HEK293 (cell line): Measurements from ENCODE around the gene EDIL3.

Experiments
- ZNF175 ChIP-seq: fragments of 450-650 bp; formaldehyde crosslinking; IDR thresholded peaks from 2 replicates; pipeline ENCODE4 v1.5.1; 2016; ENCODE audit warnings: missing biosample characterization, missing genetic modification characterization
- ZNF19 ChIP-seq: fragments of 450-650 bp; formaldehyde crosslinking; IDR thresholded peaks from 2 replicates; pipeline ENCODE4; 2016; ENCODE audit warnings: missing biosample characterization, missing genetic modification characterization, low read depth
- ZNF621 ChIP-seq: fragments of 450-650 bp; formaldehyde crosslinking; IDR thresholded peaks from 2 replicates; pipeline ENCODE4 v1.5.1; 2017; ENCODE audit warnings: missing biosample characterization, missing genetic modification characterization
- TF ChIP-seq, protein P1 (sequence below): fragments of 450-650 bp; formaldehyde crosslinking; IDR thresholded peaks from 2 replicates; pipeline ENCODE4 v1.5.1; 2017; ENCODE audit warnings: missing biosample characterization, missing genetic modification characterization
- TF ChIP-seq, protein P2 (sequence below): fragments of 450-650 bp; formaldehyde crosslinking; IDR thresholded peaks from 2 replicates; pipeline ENCODE4 v1.5.1; 2016; ENCODE audit warnings: missing biosample characterization, missing genetic modification characterization

DNA sequence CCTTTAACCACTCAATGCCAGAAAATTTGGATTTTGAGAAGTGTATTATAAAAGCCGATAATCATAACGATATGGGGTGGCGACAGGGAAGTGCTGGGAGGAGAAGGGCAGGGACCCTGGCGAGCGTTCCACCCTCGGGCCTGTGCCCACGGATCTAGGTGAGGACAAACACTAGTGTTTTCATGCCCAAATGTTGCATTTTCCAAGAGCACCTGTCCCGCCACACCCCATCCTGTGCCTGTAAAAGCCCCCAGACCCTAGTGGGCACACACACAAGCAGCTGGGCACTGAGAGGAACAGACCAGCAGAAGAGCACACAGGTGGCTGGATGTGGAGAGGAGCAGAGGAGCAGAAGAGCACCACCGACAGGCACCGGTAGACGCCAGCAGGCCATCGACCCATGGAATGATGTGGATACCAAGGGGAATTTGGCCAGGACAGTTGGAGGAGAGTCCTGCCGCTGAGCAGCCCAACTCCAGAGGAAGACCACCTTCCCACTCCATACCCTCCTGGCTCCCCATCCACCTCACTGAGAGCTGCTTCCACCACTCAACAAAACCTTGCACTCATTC lies 315.0 kb downstream of the EDIL3 start:
- TF ChIP-seq, protein P1, sequence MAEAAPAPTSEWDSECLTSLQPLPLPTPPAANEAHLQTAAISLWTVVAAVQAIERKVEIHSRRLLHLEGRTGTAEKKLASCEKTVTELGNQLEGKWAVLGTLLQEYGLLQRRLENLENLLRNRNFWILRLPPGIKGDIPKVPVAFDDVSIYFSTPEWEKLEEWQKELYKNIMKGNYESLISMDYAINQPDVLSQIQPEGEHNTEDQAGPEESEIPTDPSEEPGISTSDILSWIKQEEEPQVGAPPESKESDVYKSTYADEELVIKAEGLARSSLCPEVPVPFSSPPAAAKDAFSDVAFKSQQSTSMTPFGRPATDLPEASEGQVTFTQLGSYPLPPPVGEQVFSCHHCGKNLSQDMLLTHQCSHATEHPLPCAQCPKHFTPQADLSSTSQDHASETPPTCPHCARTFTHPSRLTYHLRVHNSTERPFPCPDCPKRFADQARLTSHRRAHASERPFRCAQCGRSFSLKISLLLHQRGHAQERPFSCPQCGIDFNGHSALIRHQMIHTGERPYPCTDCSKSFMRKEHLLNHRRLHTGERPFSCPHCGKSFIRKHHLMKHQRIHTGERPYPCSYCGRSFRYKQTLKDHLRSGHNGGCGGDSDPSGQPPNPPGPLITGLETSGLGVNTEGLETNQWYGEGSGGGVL (tag by site-specific recombination), result no peak
- no peak for TF ChIP-seq ZNF19 (tag by site-specific recombination)
- TF ChIP-seq, protein P2, sequence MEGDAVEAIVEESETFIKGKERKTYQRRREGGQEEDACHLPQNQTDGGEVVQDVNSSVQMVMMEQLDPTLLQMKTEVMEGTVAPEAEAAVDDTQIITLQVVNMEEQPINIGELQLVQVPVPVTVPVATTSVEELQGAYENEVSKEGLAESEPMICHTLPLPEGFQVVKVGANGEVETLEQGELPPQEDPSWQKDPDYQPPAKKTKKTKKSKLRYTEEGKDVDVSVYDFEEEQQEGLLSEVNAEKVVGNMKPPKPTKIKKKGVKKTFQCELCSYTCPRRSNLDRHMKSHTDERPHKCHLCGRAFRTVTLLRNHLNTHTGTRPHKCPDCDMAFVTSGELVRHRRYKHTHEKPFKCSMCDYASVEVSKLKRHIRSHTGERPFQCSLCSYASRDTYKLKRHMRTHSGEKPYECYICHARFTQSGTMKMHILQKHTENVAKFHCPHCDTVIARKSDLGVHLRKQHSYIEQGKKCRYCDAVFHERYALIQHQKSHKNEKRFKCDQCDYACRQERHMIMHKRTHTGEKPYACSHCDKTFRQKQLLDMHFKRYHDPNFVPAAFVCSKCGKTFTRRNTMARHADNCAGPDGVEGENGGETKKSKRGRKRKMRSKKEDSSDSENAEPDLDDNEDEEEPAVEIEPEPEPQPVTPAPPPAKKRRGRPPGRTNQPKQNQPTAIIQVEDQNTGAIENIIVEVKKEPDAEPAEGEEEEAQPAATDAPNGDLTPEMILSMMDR (tag by site-specific recombination), result no peak
- TF ChIP-seq ZNF621, result no peak
- TF ChIP-seq ZNF175 (tag by site-specific recombination), result no peak
